HuH-7.5 (cell line): Measurements from ENCODE around the gene RNF222.
"Not testable (repeated sequence)": the region's sequence is repeated elsewhere in the genome, so short reads cannot be mapped to it uniquely, and the experiment has no call there.

Experiments used
- DNase-seq: peaks from one replicate; pipeline ENCODE4 v3.0.0; 2011; ENCODE audit warnings: low spot score

RNF222 gene

GRCh38 chr17:8380049-8380448 lies 17.6 kb downstream of the RNF222 start:
- no peak for DNase-seq

DNA sequence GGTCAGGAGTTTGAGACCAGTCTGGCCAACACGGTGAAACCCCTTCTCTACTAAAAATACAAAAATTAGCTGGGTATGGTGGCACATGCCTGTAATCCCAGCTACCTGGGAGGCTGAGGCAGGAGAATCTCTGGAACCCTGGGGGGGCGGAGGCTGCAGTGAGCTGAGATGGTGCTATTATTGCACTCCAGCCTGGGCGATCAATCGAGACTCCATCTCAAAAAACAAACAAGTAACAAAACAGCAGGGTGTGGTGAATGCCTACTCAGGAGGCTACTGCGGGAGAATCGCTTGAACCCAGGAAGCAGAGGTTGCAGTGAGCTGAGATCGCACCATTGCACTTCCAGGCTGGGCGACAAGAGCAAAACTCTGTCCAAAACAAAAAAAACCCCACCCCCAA lies 19.5 kb downstream of the RNF222 start:
- DNase-seq, result not testable (repeated sequence)

DNA sequence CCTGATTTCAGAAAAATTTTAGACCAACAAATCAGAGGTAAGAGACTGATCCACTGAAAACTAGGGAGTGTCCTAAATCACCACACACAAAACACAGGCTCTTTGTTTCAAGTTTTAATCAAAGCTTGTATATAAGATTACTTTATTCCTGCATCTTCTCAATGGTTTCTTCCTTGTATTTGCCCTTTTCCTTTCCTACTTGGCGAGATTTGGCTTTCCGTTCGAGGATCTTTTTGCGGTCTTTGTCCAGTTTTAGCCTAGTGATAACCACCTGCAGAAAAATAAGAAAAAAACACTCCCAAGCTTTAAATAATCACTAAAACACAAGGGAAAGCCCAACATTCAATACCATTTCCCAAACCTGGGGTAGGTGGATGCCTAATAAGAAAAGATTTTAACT lies 20.2 kb downstream of the RNF222 start:
- no peak for DNase-seq

- peak; percentile 90 for DNase-seq
These were observed 21.2 kb downstream of the RNF222 start, which contains the start of gene KRABD2 for GRCh38 chr17:8376271-8377067. Gene KRABD2, minus strand, starts transcription at chr17:8376704.

DNA sequence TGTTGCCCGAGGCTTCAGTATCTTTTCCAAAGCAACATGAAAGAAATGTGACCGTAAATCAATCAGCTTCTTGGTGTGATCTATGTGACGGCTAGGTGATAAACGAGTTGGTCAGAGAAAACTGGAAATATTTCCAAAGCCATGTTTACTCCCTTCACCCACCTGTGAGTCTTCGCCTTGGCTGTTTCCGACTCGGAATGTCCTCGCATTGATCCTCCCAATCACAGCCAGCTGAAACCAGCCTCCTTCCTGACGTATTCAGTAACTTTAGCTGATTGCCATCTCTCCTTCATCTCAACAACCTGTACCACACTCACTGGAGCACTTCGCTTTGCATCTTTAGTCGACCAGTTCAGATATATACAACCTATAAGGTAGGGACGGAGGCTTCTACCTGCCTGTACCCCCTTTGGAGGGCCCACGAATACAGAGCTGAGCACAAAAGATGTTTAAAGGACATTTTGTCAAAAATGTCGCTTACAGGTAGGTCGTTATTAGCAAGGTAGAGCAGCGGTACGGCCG lies 21.8 kb downstream of the RNF222 start:
- DNase-seq, result peak; percentile 38

DNA sequence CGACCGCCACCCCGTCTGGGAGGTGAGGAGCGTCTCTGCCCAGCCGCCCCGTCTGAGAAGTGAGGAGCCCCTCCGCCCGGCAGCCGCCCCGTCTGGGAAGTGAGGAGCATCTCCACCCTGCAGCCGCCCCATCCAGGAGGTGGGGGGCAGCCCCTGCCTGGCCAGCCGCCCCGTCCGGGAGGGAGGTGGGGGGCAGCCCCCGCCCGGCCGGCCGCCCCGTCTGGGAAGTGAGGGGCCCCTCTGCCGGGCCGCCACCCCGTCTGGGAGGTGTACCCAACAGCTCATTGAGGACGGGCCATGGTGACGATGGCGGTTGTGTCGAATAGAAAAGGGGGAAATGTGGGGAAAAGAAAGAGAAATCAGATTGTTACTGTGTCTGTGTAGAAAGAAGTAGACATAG lies 23.8 kb downstream of the RNF222 start:
- not testable (repeated sequence) for DNase-seq

- DNase-seq, result no peak
These were observed 25.2 kb downstream of the RNF222 start for GRCh38 chr17:8372422-8372821.

GRCh38 chr17:8371786-8372185 lies 25.8 kb downstream of the RNF222 start:
- no peak for DNase-seq

GRCh38 chr17:8369944-8370343 lies 27.7 kb downstream of the RNF222 start:
- no peak for DNase-seq

GRCh38 chr17:8368193-8368592 lies 29.4 kb downstream of the RNF222 start:
- no peak for DNase-seq

DNA sequence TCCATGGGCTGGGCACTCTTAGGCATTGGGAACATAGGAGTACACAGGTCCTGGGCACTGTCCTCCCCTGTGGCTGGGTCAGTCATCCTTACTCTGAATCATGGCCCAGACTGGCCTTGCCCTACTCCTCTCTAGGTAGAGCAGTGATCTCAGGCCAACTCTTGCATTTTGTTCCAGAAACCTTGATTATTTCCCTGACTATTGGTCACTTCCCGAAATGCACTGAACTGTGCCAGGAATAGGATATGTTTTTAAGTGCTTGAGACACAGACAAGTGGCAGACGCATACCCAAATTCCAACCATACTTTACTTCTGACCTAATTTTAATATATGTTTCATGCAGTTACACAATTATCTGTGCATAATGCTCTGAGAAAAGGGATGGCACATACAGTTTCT lies 31.4 kb downstream of the RNF222 start:
- no peak for DNase-seq

- DNase-seq, result no peak
These were observed 32.5 kb downstream of the RNF222 start for GRCh38 chr17:8365143-8365542.

DNA sequence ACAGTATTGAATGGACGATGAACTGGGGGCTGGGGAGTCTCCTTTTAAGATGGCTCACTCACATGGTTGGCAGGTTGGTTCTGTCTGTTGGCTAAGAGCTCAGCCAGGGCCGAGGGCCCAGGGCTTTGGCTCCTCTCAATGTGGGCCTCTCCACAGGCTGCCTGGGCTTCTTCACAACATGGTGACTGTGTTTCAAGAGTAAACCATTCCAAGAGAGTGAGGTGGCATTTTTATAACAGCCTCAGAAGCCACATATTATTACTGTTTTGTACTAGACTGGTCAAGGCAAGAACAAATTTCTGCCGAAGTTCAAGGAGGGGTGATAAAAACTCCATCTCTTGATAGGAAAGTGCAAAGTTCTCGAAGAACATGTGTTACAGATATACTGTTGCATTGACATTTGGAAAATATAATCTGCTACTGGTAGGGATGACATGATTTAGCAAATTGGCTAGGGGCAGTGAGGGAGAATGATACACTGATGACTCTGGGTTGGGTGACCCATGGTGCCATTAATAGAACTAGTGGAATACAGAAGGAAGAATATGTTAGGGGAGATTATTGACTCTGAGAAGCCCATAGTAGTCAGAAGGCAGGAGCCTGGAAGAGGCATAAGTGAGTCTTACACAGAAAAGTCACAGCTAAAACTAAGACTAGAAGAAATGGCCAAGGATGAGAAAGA lies 34.8 kb downstream of the RNF222 start:
- DNase-seq, result no peak

GRCh38 chr17:8360751-8361150 lies 36.9 kb downstream of the RNF222 start:
- DNase-seq, result no peak

DNA sequence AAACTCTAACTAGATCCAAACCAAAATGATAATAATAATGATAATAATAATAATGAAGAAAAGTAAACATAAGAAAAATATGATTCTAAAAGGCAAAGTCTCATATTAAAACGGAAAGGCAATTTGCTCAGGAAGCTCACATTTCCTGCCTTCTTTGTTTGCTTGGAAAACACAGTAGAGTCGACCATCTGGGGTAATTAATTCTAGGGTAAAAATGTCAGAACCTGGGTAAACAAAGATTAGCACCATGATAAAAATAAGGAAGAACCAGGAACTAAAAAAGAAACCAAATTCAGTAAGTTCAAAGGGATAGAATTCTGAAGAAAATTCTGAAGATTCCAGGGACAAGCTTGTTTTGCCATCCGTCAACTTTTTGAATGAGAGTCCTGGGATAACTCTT lies 37.4 kb downstream of the RNF222 start:
- no peak for DNase-seq

- DNase-seq, result no peak
These were observed 37.9 kb downstream of the RNF222 start for GRCh38 chr17:8359769-8360168.

- DNase-seq, result no peak
These were observed 39.7 kb downstream of the RNF222 start for GRCh38 chr17:8357910-8358309.

- no peak for DNase-seq
These were observed 43.4 kb downstream of the RNF222 start for GRCh38 chr17:8354236-8354635.

- DNase-seq, result no peak
These were observed 43.9 kb downstream of the RNF222 start for GRCh38 chr17:8353736-8354135.

- no peak for DNase-seq
These were observed 47.3 kb downstream of the RNF222 start for GRCh38 chr17:8350339-8350738.

- not testable (repeated sequence) for DNase-seq
These were observed 50.6 kb downstream of the RNF222 start for GRCh38 chr17:8347001-8347400.

DNA sequence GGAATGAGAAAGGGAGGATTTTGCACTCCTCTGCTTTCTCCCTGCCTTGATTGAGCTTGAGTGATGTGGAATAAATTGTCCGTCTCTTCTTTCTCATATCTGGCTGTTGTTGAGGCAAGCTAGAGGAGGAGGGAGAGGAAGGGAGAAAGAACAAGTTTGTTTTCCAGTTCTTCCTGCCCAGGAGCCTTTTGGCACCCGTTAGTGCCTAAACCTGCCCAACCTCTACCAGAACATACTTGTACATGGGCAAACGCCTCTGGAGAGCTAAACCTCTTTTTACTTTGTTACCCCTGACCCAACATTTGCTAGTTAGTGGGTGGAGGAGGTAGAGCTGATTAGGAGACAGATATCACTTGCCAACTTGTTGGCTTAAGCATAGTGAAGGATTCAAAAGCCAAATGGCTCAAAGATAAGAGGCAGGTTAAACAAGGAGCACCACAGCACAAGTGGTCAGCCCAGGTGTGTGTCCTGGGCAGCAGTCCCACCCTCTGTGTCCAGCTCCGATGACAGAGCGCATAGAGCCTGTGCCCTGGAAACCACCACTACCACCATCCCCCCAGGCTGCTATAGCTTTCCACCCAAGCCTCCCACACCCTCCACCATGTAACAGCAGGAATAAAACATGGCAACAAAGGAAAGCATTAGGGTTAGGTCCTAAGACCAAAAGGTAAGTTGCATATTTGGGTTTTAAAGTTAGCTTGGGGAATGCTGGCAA lies 51.5 kb downstream of the RNF222 start:
- DNase-seq, result no peak
